AG04450 (cell line): ENCODE results near the gene MYLK. TPM values are rescaled to one million over a fixed set of nuclear protein-coding genes. Genes with fewer than 3 reads are reported as not detected.
A peak's percentile ranks its signal among the peaks of the same experiment; 100 is the strongest.

Experiments
- CTCF ChIA-PET: fragments of 300-600, 350-600 bp; formaldehyde crosslinking; extraction: SDS; loops from one replicate; lab custom pipeline; 2022; ENCODE audit warnings: antibody characterized with exemption, inconsistent platforms; lab: Charles Lee
- POLR2A ChIA-PET: fragments of 350-600 bp; formaldehyde crosslinking; extraction: SDS; loops from one replicate; lab custom pipeline; 2021; ENCODE audit warnings: antibody characterized with exemption, inconsistent platforms; lab: Yijun Ruan, JAX
- DNase-seq: peaks from one replicate; pipeline ENCODE4 v3.0.0-alpha.2; 2011; ENCODE audit warnings: low read depth, low spot score
- H3K27ac ChIP-seq: one replicate; pipeline ENCODE4 v1.5.1; 2012; ENCODE audit warnings: low read depth, low read length, control low read depth
- H3K27me3 ChIP-seq: one replicate; pipeline ENCODE4 v1.6.0; 2012; ENCODE audit warnings: low read length; ENCODE audit not compliant: control insufficient read depth, insufficient read depth
- H3K4me3 ChIP-seq: 2 replicates; pipeline ENCODE4 v1.5.1; 2011; ENCODE audit warnings: mild to moderate bottlenecking, low read depth, low read length, control low read depth
- H3K9me3 ChIP-seq: 2 replicates; pipeline ENCODE4 v1.5.1; 2012; ENCODE audit warnings: low read length; ENCODE audit not compliant: control insufficient read depth, insufficient read depth
- CTCF ChIP-seq: IDR thresholded peaks from 2 replicates; pipeline ENCODE4 v1.5.1; 2011; ENCODE audit warnings: low read depth, low read length, control low read depth, inconsistent platforms
- polyA plus RNA-seq: library from polyadenylated mRNA; depleted of rRNA; stranded (reverse); fragments of >200 nt; gene quantifications from 2 replicates; pipeline ENCODE4 v1.2.3, GENCODE V29; 2011

Gene MYLK
- polyA plus RNA-seq, 1 experiment, result 1,320 TPM

GRCh38 chr3:123791417-123791816, 92.7 kb downstream of the MYLK start:
- ChIA-PET POLR2A (interaction anchor here (1.0 to 2.4 kb wide), 5 partner anchors 9 to 58 kb away, joined by 3 to 20 read pairs (median 17); no protein-coding TSS in a partner anchor), CTCF (interaction anchor here (0.6 to 1.4 kb wide), 3 partner anchors 25 to 90 kb away, joined by 3 to 6 read pairs (median 3); no protein-coding TSS in a partner anchor)
- TF ChIP-seq CTCF, result no peak
- Histone ChIP-seq H3K4me3 (no peak overlapping the region), H3K27ac (peak overlapping the region; percentile 81), H3K27me3 (no peaks in the 10 kb centered on the region), H3K9me3 (peaks cover 2% of the 10 kb centered on the region; the same call in 1 of the 2 replicates)
- peak; percentile 87 for DNase-seq

- H3K9me3 ChIP-seq, result peaks cover 2% of the 10 kb centered on the region; the same call in 1 of the 2 replicates
- ChIA-PET CTCF (interaction anchor here (0.6 to 1.4 kb wide), 3 partner anchors 25 to 90 kb away, joined by 3 to 6 read pairs (median 3); no protein-coding TSS in a partner anchor), POLR2A (interaction anchor here (1.0 to 2.4 kb wide), 5 partner anchors 9 to 58 kb away, joined by 3 to 20 read pairs (median 17); no protein-coding TSS in a partner anchor)
- no peak overlapping the region for H3K4me3 ChIP-seq
- DNase-seq, result no peak
- no peak for TF ChIP-seq CTCF
- H3K27me3 ChIP-seq, result no peaks in the 10 kb centered on the region
- peak overlapping the region; percentile 81 for H3K27ac ChIP-seq
Observed at GRCh38 chr3:123791073-123791370, 93.1 kb downstream of the MYLK start.

- ChIA-PET POLR2A (interaction anchor here (1.5 to 2.4 kb wide), 4 partner anchors 8 to 57 kb away, joined by 5 to 20 read pairs (median 18); no protein-coding TSS in a partner anchor), CTCF (interaction anchor here (1.3 to 1.4 kb wide), 2 partner anchors 67 to 91 kb away, joined by 3 to 6 read pairs; no protein-coding TSS in a partner anchor)
- Histone ChIP-seq H3K9me3 (peaks cover 2% of the 10 kb centered on the region; the same call in 1 of the 2 replicates), H3K27me3 (no peaks in the 10 kb centered on the region), H3K27ac (peak overlapping the region; percentile 81), H3K4me3 (no peak overlapping the region)
- DNase-seq, result no peak
- no peak for TF ChIP-seq CTCF
Observed at GRCh38 chr3:123790254-123791072, 93.7 kb downstream of the MYLK start.

GRCh38 chr3:123789760-123790159, 94.4 kb downstream of the MYLK start:
- no peak overlapping the region for H3K4me3 ChIP-seq
- TF ChIP-seq CTCF, result no peak
- ChIA-PET POLR2A (interaction anchor here (0.6 to 2.4 kb wide), 3 partner anchors 7 to 40 kb away, joined by 3 to 19 read pairs (median 5); no protein-coding TSS in a partner anchor), CTCF (no interaction called here)
- H3K9me3 ChIP-seq, result peaks cover 2% of the 10 kb centered on the region; the same call in 1 of the 2 replicates
- H3K27me3 ChIP-seq, result no peaks in the 10 kb centered on the region
- peak overlapping the region; percentile 40 for H3K27ac ChIP-seq
- DNase-seq, result no peak
